MCF 10A (cell line): ENCODE measurements around the gene SMYD3. TPM values are rescaled to one million over a fixed set of nuclear protein-coding genes. Genes with fewer than 3 reads are reported as not detected.

ENCODE experiments used
- BruUV-seq: library from RNA; stranded (reverse); fragments of 400-500 nt; replicated peaks from 2 replicates; lab custom pipeline; 2021; lab: Mats Ljungman, UMichigan
- CTCF ChIA-PET: fragments of 300-600 bp; sonication (Branson Sonifier 250); formaldehyde crosslinking; extraction: SDS; loops from one replicate; lab custom pipeline; 2021; ENCODE audit warnings: antibody characterized with exemption, inconsistent platforms; lab: Yijun Ruan, JAX
- POLR2A ChIA-PET: fragments of 300-600, 350-650 bp; sonication (Branson Sonifier 250); formaldehyde crosslinking; extraction: SDS; loops from one replicate; lab custom pipeline; 2020; ENCODE audit warnings: antibody characterized with exemption, inconsistent platforms; lab: Yijun Ruan, JAX
- DNase-seq: peaks from one replicate; pipeline ENCODE4 v3.0.0-alpha.2; 2018; ENCODE audit not compliant: unreplicated experiment
- H3K27ac Mint-ChIP-seq: one replicate; pipeline ENCODE4 v1.8.0; 2022; ENCODE audit warnings: mild to moderate bottlenecking, low read depth, mixed read lengths; ENCODE audit not compliant: unreplicated experiment
- H3K27me3 Mint-ChIP-seq: one replicate; pipeline ENCODE4 v1.8.0; 2022; ENCODE audit warnings: mixed read lengths; ENCODE audit not compliant: insufficient read depth, unreplicated experiment
- H3K36me3 Mint-ChIP-seq: one replicate; pipeline ENCODE4 v1.8.0; 2022; ENCODE audit warnings: mild to moderate bottlenecking, moderate library complexity, mixed read lengths; ENCODE audit not compliant: insufficient read depth, unreplicated experiment
- H3K4me1 Mint-ChIP-seq: one replicate; pipeline ENCODE4 v1.8.0; 2022; ENCODE audit warnings: mixed read lengths; ENCODE audit not compliant: insufficient read depth, unreplicated experiment
- H3K4me3 Mint-ChIP-seq: one replicate; pipeline ENCODE4 v1.8.0; 2022; ENCODE audit warnings: mild to moderate bottlenecking, moderate library complexity, mixed read lengths; ENCODE audit not compliant: unreplicated experiment
- H3K9me3 Mint-ChIP-seq: one replicate; pipeline ENCODE4 v1.8.0; 2022; ENCODE audit warnings: mixed read lengths; ENCODE audit not compliant: unreplicated experiment
- intact Hi-C: fragments of 100-400 bp; cut with micrococcal nuclease; formaldehyde crosslinking; loops from 2 replicates; pipeline ENCODE4 v1.14.1; 2022
- total RNA-seq: library from RNA; stranded (reverse); gene quantifications from 2 replicates; pipeline ENCODE4 v1.2.3, GENCODE V29; 2022
- TF ChIP-seq, protein P1 (sequence below): fragments of 200-600 bp; IDR thresholded peaks from one replicate; pipeline ENCODE4 v1.8.0; 2022; ENCODE audit warnings: antibody characterized with exemption, mild to moderate bottlenecking; ENCODE audit not compliant: unreplicated experiment

Gene SMYD3
- total RNA-seq, 1 experiment from 2014 or later = 26.9 TPM

DNA sequence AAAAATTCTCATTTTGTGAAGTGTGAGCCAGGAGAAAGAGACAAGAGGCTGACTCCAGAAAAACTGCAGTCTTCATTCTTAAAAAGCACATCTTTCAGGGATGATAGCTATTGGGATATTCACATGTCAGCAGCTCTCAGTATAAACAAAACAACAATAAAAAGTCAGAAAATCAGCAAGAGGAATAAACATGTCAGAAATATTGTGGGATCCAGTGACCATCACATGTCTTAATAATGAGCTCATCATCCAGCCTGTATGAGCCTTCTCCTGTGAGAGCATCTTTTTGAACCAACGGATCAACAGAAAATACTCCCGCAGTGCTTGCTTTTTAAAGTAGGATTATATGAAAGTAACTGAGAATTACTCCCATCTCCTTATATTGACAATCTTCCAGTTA, 241.6 kb downstream of the SMYD3 start:
- POLR2A ChIA-PET = interaction anchor here (1.1 kb wide), 1 partner anchor 9 kb away, joined by 4 read pairs; no protein-coding TSS in a partner anchor
- no peaks in the 10 kb centered on the region for H3K36me3 Mint-ChIP-seq
- no peaks in the 10 kb centered on the region for H3K9me3 Mint-ChIP-seq
- DNase-seq = no peak
- no peak overlapping the region for H3K27ac Mint-ChIP-seq
- no peaks in the 10 kb centered on the region for H3K27me3 Mint-ChIP-seq
- no peak overlapping the region for H3K4me3 Mint-ChIP-seq
- TF ChIP-seq, protein P1, sequence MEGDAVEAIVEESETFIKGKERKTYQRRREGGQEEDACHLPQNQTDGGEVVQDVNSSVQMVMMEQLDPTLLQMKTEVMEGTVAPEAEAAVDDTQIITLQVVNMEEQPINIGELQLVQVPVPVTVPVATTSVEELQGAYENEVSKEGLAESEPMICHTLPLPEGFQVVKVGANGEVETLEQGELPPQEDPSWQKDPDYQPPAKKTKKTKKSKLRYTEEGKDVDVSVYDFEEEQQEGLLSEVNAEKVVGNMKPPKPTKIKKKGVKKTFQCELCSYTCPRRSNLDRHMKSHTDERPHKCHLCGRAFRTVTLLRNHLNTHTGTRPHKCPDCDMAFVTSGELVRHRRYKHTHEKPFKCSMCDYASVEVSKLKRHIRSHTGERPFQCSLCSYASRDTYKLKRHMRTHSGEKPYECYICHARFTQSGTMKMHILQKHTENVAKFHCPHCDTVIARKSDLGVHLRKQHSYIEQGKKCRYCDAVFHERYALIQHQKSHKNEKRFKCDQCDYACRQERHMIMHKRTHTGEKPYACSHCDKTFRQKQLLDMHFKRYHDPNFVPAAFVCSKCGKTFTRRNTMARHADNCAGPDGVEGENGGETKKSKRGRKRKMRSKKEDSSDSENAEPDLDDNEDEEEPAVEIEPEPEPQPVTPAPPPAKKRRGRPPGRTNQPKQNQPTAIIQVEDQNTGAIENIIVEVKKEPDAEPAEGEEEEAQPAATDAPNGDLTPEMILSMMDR = no peak
- CTCF ChIA-PET = interaction anchor here (0.6 to 1.6 kb wide), 6 partner anchors 9 to 1113 kb away, joined by 3 to 10 read pairs (median 3); no protein-coding TSS in a partner anchor
- BruUV-seq = no TSS peak
- no peaks in the 10 kb centered on the region for H3K4me1 Mint-ChIP-seq
- intact Hi-C loops = no loop called here

DNA sequence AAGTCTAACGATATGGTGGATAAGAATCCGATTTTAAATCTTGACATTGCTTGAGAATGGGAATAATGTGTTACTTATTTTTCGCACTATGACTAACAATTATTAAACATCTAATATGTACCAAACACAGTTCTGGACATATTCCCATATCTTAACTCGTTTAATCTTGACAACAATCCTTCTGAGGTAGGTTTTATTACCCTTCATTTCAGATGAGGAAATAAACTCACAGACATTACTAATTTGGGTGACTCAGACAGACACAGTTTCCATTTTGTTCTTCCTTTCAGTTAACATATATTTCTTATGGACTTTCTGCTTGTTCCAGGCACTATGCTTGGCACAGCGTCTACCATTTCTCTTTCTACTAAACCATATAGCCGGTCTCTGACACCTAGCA, 244.8 kb downstream of the SMYD3 start:
- Mint-ChIP-seq H3K4me3 (no peak overlapping the region), H3K27me3 (no peaks in the 10 kb centered on the region), H3K9me3 (peaks cover 13% of the 10 kb centered on the region), H3K36me3 (peaks cover 6% of the 10 kb centered on the region), H3K27ac (no peak overlapping the region), H3K4me1 (no peaks in the 10 kb centered on the region)
- TF ChIP-seq, protein P1 = no peak
- POLR2A ChIA-PET = interaction anchor here (0.7 kb wide), 1 partner anchor 141 kb away, joined by 4 read pairs; no protein-coding TSS in a partner anchor
- intact Hi-C loops = no loop called here
- CTCF ChIA-PET = interaction anchor here (0.9 to 4.7 kb wide), 7 partner anchors 13 to 1109 kb away, joined by 3 to 23 read pairs (median 3); no protein-coding TSS in a partner anchor
- DNase-seq = no peak
- no TSS peak for BruUV-seq

DNA sequence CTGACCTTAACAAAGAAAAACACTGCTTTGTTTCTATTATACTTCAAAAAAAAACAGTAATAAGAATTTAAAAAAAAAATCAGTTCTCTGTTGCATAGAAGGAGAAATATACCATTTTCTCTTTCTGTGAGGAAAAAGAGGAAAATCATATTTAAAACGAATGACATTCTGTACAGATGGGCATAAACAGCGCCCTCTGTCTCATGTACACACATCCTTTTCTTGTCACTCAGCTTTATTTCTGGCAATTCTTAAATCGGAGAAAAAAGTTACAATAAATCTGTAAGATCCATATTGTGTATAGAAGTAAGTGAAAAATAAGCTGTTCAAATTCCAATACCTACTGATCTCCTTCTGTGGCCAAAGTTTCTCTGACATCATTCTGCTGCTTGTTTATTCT, 245.4 kb downstream of the SMYD3 start:
- Mint-ChIP-seq H3K4me3 (no peak overlapping the region), H3K9me3 (peaks cover 13% of the 10 kb centered on the region), H3K36me3 (peaks cover 6% of the 10 kb centered on the region), H3K4me1 (no peaks in the 10 kb centered on the region), H3K27me3 (no peaks in the 10 kb centered on the region), H3K27ac (no peak overlapping the region)
- POLR2A ChIA-PET = interaction anchor here (0.7 kb wide), 2 partner anchors 29 to 140 kb away, joined by 3 to 4 read pairs; no protein-coding TSS in a partner anchor
- TF ChIP-seq, protein P1 = peak; percentile 30
- CTCF ChIA-PET = interaction anchor here (0.7 to 4.7 kb wide), 11 partner anchors 12 to 616 kb away, joined by 3 to 23 read pairs (median 3); no protein-coding TSS in a partner anchor
- no TSS peak for BruUV-seq
- intact Hi-C loops = no loop called here
- DNase-seq = no peak

DNA sequence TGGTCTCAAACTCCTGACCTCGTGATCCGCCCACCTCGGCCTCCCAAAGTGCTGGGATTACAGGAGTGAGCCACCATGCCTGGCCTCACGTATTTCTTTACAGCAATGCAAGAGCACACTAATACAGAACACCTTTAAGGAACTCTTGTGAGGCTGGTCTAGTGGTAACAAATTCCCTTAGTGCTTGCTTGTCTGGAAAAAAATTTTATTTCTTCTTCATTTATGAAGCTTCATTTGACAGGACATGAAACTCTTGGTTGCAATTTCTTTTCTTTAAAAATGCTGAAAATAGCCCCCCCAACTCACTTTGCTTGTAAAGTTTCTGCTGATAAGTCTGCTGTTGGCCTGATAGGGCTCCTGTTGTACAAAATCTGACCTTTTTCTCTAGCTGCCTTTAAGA, 248.8 kb downstream of the SMYD3 start:
- no peaks in the 10 kb centered on the region for H3K27me3 Mint-ChIP-seq
- peaks cover 20% of the 10 kb centered on the region for H3K9me3 Mint-ChIP-seq
- no peak overlapping the region for H3K4me3 Mint-ChIP-seq
- H3K27ac Mint-ChIP-seq = no peak overlapping the region
- POLR2A ChIA-PET = no interaction called here
- TF ChIP-seq, protein P1 = no peak
- DNase-seq = no peak
- BruUV-seq = no TSS peak
- intact Hi-C loops = no loop called here
- CTCF ChIA-PET = interaction anchor here (1.2 to 4.7 kb wide), 4 partner anchors 9 to 30 kb away, joined by 3 to 23 read pairs (median 4); no protein-coding TSS in a partner anchor
- peaks cover 6% of the 10 kb centered on the region for H3K36me3 Mint-ChIP-seq
- H3K4me1 Mint-ChIP-seq = no peaks in the 10 kb centered on the region
